Tibial nerve (tissue), 4 donors: ENCODE results near the gene DCDC2C. TPM values are rescaled to one million over a fixed set of nuclear protein-coding genes. Genes with fewer than 3 reads are reported as not detected.
"Not testable (repeated sequence)": the region's sequence is repeated elsewhere in the genome, so short reads cannot be mapped to it uniquely, and the experiment has no call there.

Experiments used
- DNase-seq, 2 donors: peaks; one replicate each; pipeline ENCODE4 v3.0.0-alpha.2; 2019; ENCODE audit warnings: low spot score in 2 of 2
- H3K27ac ChIP-seq, 4 donors: fragments of 200-600 bp; sonication (generic) in 3 of 4; one replicate each; pipeline ENCODE4 v1.5.1; 2017 to 2019; ENCODE audit warnings: mild to moderate bottlenecking in 1 of 4
- H3K27me3 ChIP-seq, 2 donors: fragments of 200-600 bp; sonication (generic) in 1 of 2; one replicate each; pipeline versions ENCODE4 v1.5.1 to v1.6.0; 2017 to 2019
- H3K36me3 ChIP-seq, 3 donors: fragments of 200-600 bp; sonication (generic); one replicate each; pipeline ENCODE4 v1.5.1; 2018 to 2019
- H3K4me1 ChIP-seq, 4 donors: fragments of 200-600 bp; sonication (generic) in 3 of 4; one replicate each; pipeline ENCODE4 v1.5.1; 2017 to 2019
- H3K4me3 ChIP-seq, 4 donors: fragments of 200-600 bp; sonication (generic) in 3 of 4; one replicate each; pipeline ENCODE4 v1.5.1; 2017 to 2019; ENCODE audit warnings: mild to moderate bottlenecking in 1 of 4, moderate library complexity in 1 of 4
- H3K9me3 ChIP-seq, 4 donors: fragments of 200-600 bp; sonication (generic) in 3 of 4; one replicate each; pipeline ENCODE4 v1.5.1; 2017 to 2019
- CTCF ChIP-seq, 5 experiments: fragments of 200-600 bp in 3 of 5; fragments of 450-650 bp in 2 of 5; sonication (generic) in 3 of 5; IDR thresholded peaks; one replicate each; pipeline ENCODE4 v1.5.1; 2016 to 2019; ENCODE audit warnings: antibody characterized with exemption in 5 of 5, mild to moderate bottlenecking in 3 of 5, moderate library complexity in 2 of 5
- EP300 ChIP-seq, 2 donors: sonication (generic); formaldehyde crosslinking; IDR thresholded peaks; one replicate each; pipeline ENCODE4 v1.6.1; 2017; ENCODE audit warnings: antibody characterized with exemption in 2 of 2, mild to moderate bottlenecking in 1 of 2
- POLR2A ChIP-seq, 2 donors: fragments of 450-650 bp; IDR thresholded peaks; one replicate each; pipeline ENCODE4 v1.6.1; 2017; ENCODE audit warnings: antibody characterized with exemption in 2 of 2, mild to moderate bottlenecking in 2 of 2, moderate library complexity in 2 of 2
- WGBS, 2 donors: methylation state at CpG; one replicate each; pipeline ENCODE4 v1.1.5; 2018; 5-methylcytosine and 5-hydroxymethylcytosine counted together
- total RNA-seq, 4 donors: library from RNA; depleted of rRNA; stranded (reverse); fragments of >200 nt; gene quantifications; one replicate each; pipeline ENCODE4 v1.1.0, GENCODE V29; 2016

Gene DCDC2C
- total RNA-seq, 4 donors from 2014 or later, result 2.9 to 22.3 (median 5.6) TPM

- Histone ChIP-seq H3K4me1 (no peaks in the 10 kb centered on the region), H3K9me3 (peaks cover 0 to 9% (median 0%) of the 10 kb centered on the region in 4 donors), H3K36me3 (no peaks in the 10 kb centered on the region), H3K27ac (no peak overlapping the region), H3K27me3 (no peaks in the 10 kb centered on the region), H3K4me3 (no peak overlapping the region)
- 77 to 79% methylated on average over 10 of the region's 10 CpGs for WGBS, 2 donors
- DNase-seq, result no peak
- TF ChIP-seq CTCF (IDR thresholded peaks at IDR 0.05) (no peak), EP300 (IDR thresholded peaks at IDR 0.05) (no peak), POLR2A (IDR thresholded peaks at IDR 0.05) (no peak)
Observed at GRCh38 chr2:3806168-3806567, 102.8 kb downstream of the DCDC2C start.

GRCh38 chr2:3806730-3807129 is 103.4 kb downstream of the DCDC2C start:
- no peak for DNase-seq
- no peaks in the 10 kb centered on the region for H3K4me1 ChIP-seq

GRCh38 chr2:3807853-3808252 is 104.5 kb downstream of the DCDC2C start:
- TF ChIP-seq POLR2A (IDR thresholded peaks at IDR 0.05) (no peak), EP300 (IDR thresholded peaks at IDR 0.05) (no peak), CTCF (IDR thresholded peaks at IDR 0.05) (no peak)
- peaks cover 0 to 9% (median 0%) of the 10 kb centered on the region in 4 donors for H3K9me3 ChIP-seq
- no peaks in the 10 kb centered on the region for H3K27me3 ChIP-seq
- H3K27ac ChIP-seq, result no peak overlapping the region
- H3K36me3 ChIP-seq, result no peaks in the 10 kb centered on the region
- no peak overlapping the region for H3K4me3 ChIP-seq
- no peak for DNase-seq
- H3K4me1 ChIP-seq, result no peaks in the 10 kb centered on the region
- 90 to 91% methylated on average over 3 of the region's 3 CpGs for WGBS, 2 donors

More at GRCh38 chr2:3806730-3807129, 103.4 kb downstream of the DCDC2C start:
- H3K4me3 ChIP-seq, result no peak overlapping the region
- no peaks in the 10 kb centered on the region for H3K36me3 ChIP-seq
- H3K27ac ChIP-seq, result no peak overlapping the region
- peaks cover 0 to 9% (median 0%) of the 10 kb centered on the region in 4 donors for H3K9me3 ChIP-seq
- TF ChIP-seq EP300 (IDR thresholded peaks at IDR 0.05), result no peak
- 70 to 74% methylated on average over 7 of the region's 7 CpGs for WGBS, 2 donors
- no peaks in the 10 kb centered on the region for H3K27me3 ChIP-seq

- 75 to 90% methylated on average over 6 to 7 of the region's 7 CpGs for WGBS, 2 donors
- H3K9me3 ChIP-seq, result peaks cover 0 to 40% (median 0%) of the 10 kb centered on the region in 4 donors
Observed at GRCh38 chr2:3814706-3815245, 111.4 kb downstream of the DCDC2C start.

GRCh38 chr2:3817144-3817543 is 113.8 kb downstream of the DCDC2C start:
- not testable (repeated sequence) for H3K36me3 ChIP-seq, H3K4me1 ChIP-seq, H3K4me3 ChIP-seq, H3K27ac ChIP-seq, DNase-seq, H3K27me3 ChIP-seq
- WGBS, 2 donors, result 66 to 72% methylated on average over 2 of the region's 2 CpGs
- peaks cover 0 to 30% (median 0%) of the 10 kb centered on the region in 4 donors for H3K9me3 ChIP-seq

More at GRCh38 chr2:3814706-3815245, 111.4 kb downstream of the DCDC2C start:
- TF ChIP-seq CTCF (IDR thresholded peaks at IDR 0.05) (no peak), POLR2A (IDR thresholded peaks at IDR 0.05) (no peak), EP300 (IDR thresholded peaks at IDR 0.05) (no peak)
- Histone ChIP-seq H3K27ac (no peak overlapping the region), H3K36me3 (no peaks in the 10 kb centered on the region), H3K4me1 (no peaks in the 10 kb centered on the region), H3K4me3 (no peak overlapping the region), H3K27me3 (no peaks in the 10 kb centered on the region)
- no peak for DNase-seq

- no peak for DNase-seq
- no peak overlapping the region for H3K27ac ChIP-seq
- H3K27me3 ChIP-seq, result no peaks in the 10 kb centered on the region
- H3K4me1 ChIP-seq, result no peaks in the 10 kb centered on the region
- H3K9me3 ChIP-seq, result peaks cover 0 to 14% (median 3%) of the 10 kb centered on the region in 4 donors
- TF ChIP-seq POLR2A (IDR thresholded peaks at IDR 0.05), result no peak
- H3K4me3 ChIP-seq, result no peak overlapping the region
- no peaks in the 10 kb centered on the region for H3K36me3 ChIP-seq
- WGBS, 2 donors, result 69 to 79% methylated on average over 1 of the region's 1 CpG
Observed at GRCh38 chr2:3823748-3824147, 120.4 kb downstream of the DCDC2C start.
